Natural killer cell (primary cell): Measurements from ENCODE around the gene SMYD2. TPM values are rescaled to one million over a fixed set of nuclear protein-coding genes. Genes with fewer than 3 reads are reported as not detected.

Experiments used
- ATAC-seq, 3 donors: fragments of 150-1000 bp in 2 of 3; fragments of 200-7000 bp in 1 of 3; cut with Tn5 transposase; 1 replicate in 1 of 3; 2 replicates in 2 of 3; pipeline ENCODE4 v1.10.0; 2021; ENCODE audit warnings: mild to moderate bottlenecking in 2 of 3, moderate library complexity in 2 of 3
- DNase-seq, 2 donors: peaks; one replicate each; pipeline versions ENCODE4 v3.0.0 to v3.0.0-alpha.2; 2013 to 2021; ENCODE audit warnings: mixed read lengths in 1 of 2
- H3K27ac ChIP-seq: one replicate; pipeline ENCODE4 v1.5.1; 2013; ENCODE audit warnings: mild to moderate bottlenecking, low read length
- H3K27me3 ChIP-seq: one replicate; pipeline ENCODE4 v1.6.1; 2013; ENCODE audit warnings: low read length; ENCODE audit not compliant: control insufficient read depth, insufficient read depth
- H3K36me3 ChIP-seq: one replicate; pipeline ENCODE4 v1.6.1; 2013; ENCODE audit warnings: low read length; ENCODE audit not compliant: control insufficient read depth, insufficient read depth
- H3K4me1 ChIP-seq: one replicate; pipeline ENCODE4 v1.6.1; 2013; ENCODE audit warnings: low read length; ENCODE audit not compliant: control insufficient read depth, insufficient read depth
- H3K4me3 ChIP-seq: one replicate; pipeline ENCODE4 v1.5.1; 2013; ENCODE audit warnings: low read length
- H3K9me3 ChIP-seq: one replicate; pipeline ENCODE4 v1.6.1; 2013; ENCODE audit warnings: low read length; ENCODE audit not compliant: control insufficient read depth, insufficient read depth
- H3K27ac Mint-ChIP-seq, 2 donors: one replicate each; pipeline ENCODE4 v1.8.0; 2022; ENCODE audit warnings: mild to moderate bottlenecking in 2 of 2, mixed read lengths in 2 of 2, moderate library complexity in 1 of 2
- H3K27me3 Mint-ChIP-seq, 2 donors: one replicate each; pipeline ENCODE4 v1.8.0; 2022; ENCODE audit warnings: low read depth in 2 of 2, mixed read lengths in 2 of 2
- H3K36me3 Mint-ChIP-seq: one replicate; pipeline ENCODE4 v1.8.0; 2022; ENCODE audit warnings: mixed read lengths
- H3K4me1 Mint-ChIP-seq, 2 donors: one replicate each; pipeline ENCODE4 v1.8.0; 2022; ENCODE audit warnings: mixed read lengths in 2 of 2
- H3K4me3 Mint-ChIP-seq: one replicate; pipeline ENCODE4 v1.8.0; 2022; ENCODE audit warnings: mild to moderate bottlenecking, moderate library complexity, mixed read lengths
- H3K9me3 Mint-ChIP-seq, 2 donors: one replicate each; pipeline ENCODE4 v1.8.0; 2022; ENCODE audit warnings: mixed read lengths in 2 of 2
- CTCF ChIP-seq: fragments of 200-600 bp; IDR thresholded peaks from one replicate; pipeline ENCODE4 v1.8.0; 2022; ENCODE audit warnings: antibody characterized with exemption
- WGBS: methylation state at CpG from one replicate; pipeline ENCODE4 v1.1.7; 2013; ENCODE audit warnings: missing lambda C conversion rate; ENCODE audit not compliant: insufficient coverage; 5-methylcytosine and 5-hydroxymethylcytosine counted together
- intact Hi-C: fragments of 100-400 bp; cut with micrococcal nuclease; formaldehyde crosslinking; loops from one replicate; pipeline ENCODE4 v1.14.2; 2022
- total RNA-seq, 4 donors: library from RNA; stranded (reverse); fragments of 120-200 nt in 1 of 4; gene quantifications; one replicate each; pipeline versions ENCODE4 v1.2.3 to v1.2.4, GENCODE V29; 2013 to 2022

Gene SMYD2
- total RNA-seq, 3 donors from 2014 or later (not counting 1 experiment from before 2014, with no cell fraction given): 23.1 to 27.8 (median 26.9) TPM

DNA sequence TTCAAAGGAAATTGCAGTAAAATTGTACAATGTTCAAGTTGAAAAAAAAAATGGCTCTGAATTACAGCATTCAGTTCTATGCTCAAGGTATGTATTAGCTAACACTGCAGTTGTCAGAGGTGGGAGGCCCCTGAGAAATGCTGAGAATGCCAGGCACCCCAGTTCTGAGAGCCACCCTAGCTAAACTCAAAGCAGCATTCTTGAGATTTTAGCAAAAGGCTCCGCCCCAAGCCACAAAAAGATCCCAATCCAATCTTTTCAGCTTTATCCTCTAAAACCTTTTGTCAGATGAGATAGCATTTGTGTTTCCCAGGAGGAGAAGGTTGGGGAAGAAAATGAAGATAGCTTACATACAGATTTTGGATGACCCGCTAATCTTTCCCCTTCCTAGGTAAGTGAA, 68.8 kb downstream of the SMYD2 start:
- no peak for TF ChIP-seq CTCF
- Mint-ChIP-seq H3K27ac (no peak overlapping the region), H3K4me3 (no peak overlapping the region), H3K27me3 (no peaks in the 10 kb centered on the region), H3K36me3 (peaks cover 4% of the 10 kb centered on the region), H3K4me1 (no peaks in the 10 kb centered on the region), H3K9me3 (peaks cover 2 to 3% of the 10 kb centered on the region in 2 donors)
- no peaks in the 10 kb centered on the region for H3K9me3 ChIP-seq
- no peaks in the 10 kb centered on the region for H3K4me1 ChIP-seq
- H3K4me3 ChIP-seq: no peak overlapping the region
- no peaks in the 10 kb centered on the region for H3K36me3 ChIP-seq
- intact Hi-C loops: no loop called here
- no peak for ATAC-seq
- DNase-seq: no peak
- WGBS: 100% methylated on average over 2 of the region's 2 CpGs
- no peaks in the 10 kb centered on the region for H3K27me3 ChIP-seq
- no peak overlapping the region for H3K27ac ChIP-seq

DNA sequence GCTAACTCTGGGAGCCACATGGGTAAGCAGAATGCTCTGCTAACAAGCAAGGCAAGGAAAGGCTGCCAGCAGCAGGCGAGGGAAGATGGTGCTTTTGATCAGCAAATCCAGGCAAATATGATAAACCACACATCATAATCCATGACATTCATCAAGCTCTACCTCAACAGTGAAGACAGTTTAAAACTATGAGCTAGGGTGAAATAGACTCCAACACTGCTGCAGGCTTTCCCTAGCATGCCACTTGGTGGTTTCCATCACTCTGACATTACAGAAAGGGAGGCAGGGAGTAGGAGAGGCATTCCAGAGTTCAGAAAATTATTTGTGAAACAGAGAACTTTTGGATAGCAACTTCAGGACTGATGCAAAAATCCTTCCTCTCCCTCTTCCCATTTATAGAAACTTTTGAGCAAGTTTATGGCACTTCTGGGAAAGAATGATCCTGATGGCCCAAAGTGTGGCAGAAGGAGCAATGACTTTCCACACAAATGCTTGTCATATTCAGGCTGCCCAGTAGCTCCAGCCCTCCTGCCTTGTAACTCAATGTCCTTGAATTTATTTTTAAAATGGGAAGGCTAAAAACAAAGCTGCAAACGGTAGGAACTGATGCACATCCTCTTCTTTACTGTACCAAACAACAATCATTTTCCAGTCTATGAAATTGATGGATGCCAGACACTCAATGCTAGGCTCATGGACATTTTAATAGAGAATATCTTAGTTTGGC, 70.8 kb downstream of the SMYD2 start:
- 75% methylated on average over 1 of the region's 2 CpGs for WGBS
- TF ChIP-seq CTCF: no peak

DNA sequence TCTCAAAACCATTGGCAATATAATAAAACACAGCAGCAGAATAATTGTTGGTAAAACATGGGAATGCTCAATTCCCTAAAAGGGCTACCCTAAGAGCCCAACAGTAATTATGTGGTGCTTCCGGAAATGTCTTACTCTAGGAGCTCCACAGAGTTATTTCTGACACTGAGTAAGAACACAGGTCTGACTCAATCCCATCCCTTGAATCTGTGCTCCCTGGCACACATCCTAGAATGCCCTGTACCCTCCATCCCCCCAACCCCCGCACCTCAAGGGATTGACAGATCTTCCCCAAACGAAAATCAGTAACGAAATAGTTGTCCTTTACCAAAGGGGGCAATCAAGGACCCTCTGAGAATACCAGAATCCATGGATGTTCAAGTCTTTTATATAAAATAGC, 71.9 kb downstream of the SMYD2 start:
- no peaks in the 10 kb centered on the region for H3K4me1 Mint-ChIP-seq
- WGBS: 94% methylated on average over 4 of the region's 4 CpGs
- no peaks in the 10 kb centered on the region for H3K9me3 Mint-ChIP-seq
- H3K27me3 Mint-ChIP-seq: peaks cover 0 to 3% of the 10 kb centered on the region in 2 donors
- no peak overlapping the region for H3K4me3 Mint-ChIP-seq
- Histone ChIP-seq H3K9me3 (no peaks in the 10 kb centered on the region), H3K27me3 (no peaks in the 10 kb centered on the region), H3K27ac (no peak overlapping the region), H3K4me3 (no peak overlapping the region), H3K36me3 (no peaks in the 10 kb centered on the region), H3K4me1 (no peaks in the 10 kb centered on the region)
- intact Hi-C loops: no loop called here
- no peak for DNase-seq
- ATAC-seq: no peak
- H3K27ac Mint-ChIP-seq: no peak overlapping the region
- no peak for TF ChIP-seq CTCF
- no peaks in the 10 kb centered on the region for H3K36me3 Mint-ChIP-seq

More for the DNA sequence above, 70.8 kb downstream of the SMYD2 start:
- H3K27me3 ChIP-seq: no peaks in the 10 kb centered on the region
- H3K27me3 Mint-ChIP-seq: no peaks in the 10 kb centered on the region
- no peak overlapping the region for H3K4me3 Mint-ChIP-seq
- no peaks in the 10 kb centered on the region for H3K4me1 ChIP-seq
- H3K36me3 ChIP-seq: no peaks in the 10 kb centered on the region
- H3K9me3 ChIP-seq: no peaks in the 10 kb centered on the region
- H3K36me3 Mint-ChIP-seq: no peaks in the 10 kb centered on the region
- ATAC-seq: no peak
- no peaks in the 10 kb centered on the region for H3K4me1 Mint-ChIP-seq
- no peak for DNase-seq
- intact Hi-C loops: no loop called here
- no peak overlapping the region for H3K4me3 ChIP-seq
- no peaks in the 10 kb centered on the region for H3K9me3 Mint-ChIP-seq
- no peak overlapping the region for H3K27ac ChIP-seq
- no peak overlapping the region for H3K27ac Mint-ChIP-seq
